GM21447 (cell line): ENCODE data around the gene SPDYE2.
"Not testable (repeated sequence)": the region's sequence is repeated elsewhere in the genome, so short reads cannot be mapped to it uniquely, and the experiment has no call there.

Experiments used
- ATAC-seq: cut with Tn5 transposase; IDR thresholded peaks from one replicate; pipeline ENCODE4 v1.9.1; 2021; ENCODE audit not compliant: unreplicated experiment

The SPDYE2 gene, protein sequence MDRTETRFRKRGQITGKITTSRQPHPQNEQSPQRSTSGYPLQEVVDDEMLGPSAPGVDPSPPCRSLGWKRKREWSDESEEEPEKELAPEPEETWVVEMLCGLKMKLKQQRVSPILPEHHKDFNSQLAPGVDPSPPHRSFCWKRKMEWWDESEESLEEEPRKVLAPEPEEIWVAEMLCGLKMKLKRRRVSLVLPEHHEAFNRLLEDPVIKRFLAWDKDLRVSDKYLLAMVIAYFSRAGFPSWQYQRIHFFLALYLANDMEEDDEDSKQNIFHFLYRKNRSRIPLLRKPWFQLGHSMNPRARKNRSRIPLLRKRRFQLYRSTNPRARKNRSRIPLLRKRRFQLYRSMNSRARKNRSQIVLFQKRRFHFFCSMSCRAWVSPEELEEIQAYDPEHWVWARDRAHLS

DNA sequence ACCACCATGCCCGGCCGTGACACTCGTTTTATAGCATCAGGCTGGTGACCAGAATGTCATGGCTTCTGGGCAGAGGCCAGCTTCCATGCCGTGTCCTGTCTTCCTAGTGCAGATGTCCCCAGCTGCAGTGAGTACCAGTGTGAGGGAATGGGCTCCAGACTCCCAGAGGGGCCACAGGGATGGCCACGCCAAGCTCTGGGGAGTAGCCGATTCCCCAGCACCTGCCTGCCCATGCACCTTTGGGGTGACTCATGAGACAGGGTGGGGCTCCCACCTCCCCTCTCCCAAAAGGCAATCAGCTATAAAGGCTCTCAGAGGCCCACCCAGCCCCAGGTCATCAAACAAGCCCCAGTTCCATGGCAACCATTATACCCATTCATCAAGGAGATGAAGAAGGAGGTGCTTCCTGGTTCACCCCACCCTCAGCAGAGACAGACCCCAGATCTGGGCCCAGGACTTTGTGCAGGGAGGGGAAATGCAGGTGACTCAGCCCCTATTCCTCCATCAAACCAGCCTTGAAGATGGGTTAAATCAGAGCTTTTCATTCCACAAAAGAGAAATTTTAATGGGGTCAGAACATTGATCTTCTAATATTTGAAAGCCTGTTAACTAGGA is at the start of gene SPDYE2:
TSS of gene SPDYE2 (plus strand) at position 419 of the 615 bp plus-strand sequence. CDS start 2,030 bp downstream, outside the sequence.
- ATAC-seq, result not testable (repeated sequence)

DNA sequence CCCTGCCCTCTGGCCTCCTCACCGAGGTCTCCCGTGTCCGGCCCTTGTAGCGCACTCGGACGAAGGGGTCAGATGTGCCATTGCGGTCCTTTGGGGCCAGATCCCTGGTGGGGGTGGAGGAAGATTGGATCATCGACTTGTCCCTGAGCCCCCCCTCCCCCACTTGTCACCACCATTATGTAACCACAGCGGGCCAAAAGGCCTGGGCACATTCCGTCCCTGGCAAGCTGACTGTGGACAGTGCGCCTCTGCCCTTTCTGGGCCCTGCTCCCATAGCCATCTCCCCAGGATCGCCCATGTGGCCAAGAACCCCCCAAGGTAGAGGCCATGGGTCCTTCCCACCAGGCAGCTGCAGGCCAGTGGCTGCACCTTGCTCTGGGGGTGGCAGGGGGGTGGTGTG is 47.9 kb upstream of the SPDYE2 start:
- ATAC-seq, result not testable (repeated sequence)

DNA sequence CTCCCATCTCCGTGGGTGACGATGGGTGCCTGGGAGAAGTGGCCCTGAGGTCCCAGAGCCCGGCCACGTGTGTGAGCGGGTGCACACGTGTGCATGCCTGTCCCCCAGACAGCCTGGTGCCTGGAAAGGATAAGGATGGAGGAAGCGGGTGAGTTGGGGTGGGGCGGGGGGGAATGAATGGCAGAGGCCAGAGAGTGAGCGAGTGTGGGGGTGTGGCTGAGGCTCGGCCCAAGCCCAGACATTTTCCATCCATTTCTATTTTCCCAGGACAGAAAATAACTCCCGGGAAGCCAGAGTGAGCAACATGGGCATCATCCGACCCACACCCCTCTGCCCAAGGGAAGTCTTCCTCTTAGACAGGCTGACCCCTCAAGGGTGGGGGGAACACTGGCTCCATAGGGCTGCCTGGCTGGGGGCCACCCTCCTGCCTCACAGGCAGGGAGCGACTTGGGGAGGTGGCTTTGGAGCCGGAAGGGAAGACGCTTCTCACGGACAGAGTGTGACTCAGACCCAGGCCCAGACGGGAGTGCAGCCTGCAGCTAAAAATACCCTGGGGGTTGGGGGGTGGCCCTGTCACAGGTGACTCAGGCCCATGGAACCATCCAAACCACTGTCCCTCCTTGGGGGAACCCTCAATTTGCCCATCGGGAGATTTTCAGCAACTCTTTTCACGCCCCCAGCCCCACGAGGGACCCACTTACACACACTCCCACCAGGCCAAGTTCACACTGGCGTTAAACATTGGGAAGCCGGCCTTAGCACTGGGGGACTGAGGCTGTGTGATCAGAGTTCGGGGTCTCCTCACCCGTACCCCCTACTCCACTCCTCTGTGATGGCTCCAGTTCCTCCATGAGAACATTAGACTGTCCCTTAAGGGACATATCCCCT is 45.5 kb upstream of the SPDYE2 start:
- ATAC-seq, result not testable (repeated sequence)

DNA sequence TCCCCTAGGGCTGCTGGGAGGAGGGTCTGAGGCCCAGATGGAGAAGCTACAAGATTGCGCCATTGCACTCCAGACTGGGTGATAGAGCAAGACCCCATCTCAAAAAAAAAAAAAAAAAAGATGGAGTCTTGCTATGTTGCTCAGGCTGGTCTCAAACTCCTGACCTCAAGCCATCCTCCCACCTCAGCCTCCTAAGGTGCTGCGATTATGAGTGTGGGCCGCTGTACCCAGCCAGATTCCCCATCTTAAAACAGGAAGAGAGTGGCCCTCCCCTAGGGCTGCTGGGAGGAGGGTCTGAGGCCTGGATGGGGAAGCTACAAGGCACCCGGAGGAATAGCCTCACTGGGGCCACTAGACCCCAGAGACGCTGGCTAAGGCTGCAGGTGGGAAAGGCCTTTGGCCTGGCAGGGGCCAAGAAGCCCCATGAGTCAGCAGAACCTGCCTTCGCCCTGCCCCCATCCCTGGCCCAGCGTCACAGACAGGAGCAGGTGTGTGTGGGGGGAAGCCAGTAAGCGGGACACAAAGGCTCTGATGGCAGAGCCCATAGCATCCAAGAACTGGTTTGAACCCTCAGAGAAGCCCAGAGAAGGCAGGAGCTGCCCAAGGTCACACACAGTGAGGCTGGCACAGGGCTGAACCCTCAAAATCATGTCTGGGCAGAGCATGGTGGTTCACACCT is 43.5 kb upstream of the SPDYE2 start:
- ATAC-seq, result not testable (repeated sequence)

DNA sequence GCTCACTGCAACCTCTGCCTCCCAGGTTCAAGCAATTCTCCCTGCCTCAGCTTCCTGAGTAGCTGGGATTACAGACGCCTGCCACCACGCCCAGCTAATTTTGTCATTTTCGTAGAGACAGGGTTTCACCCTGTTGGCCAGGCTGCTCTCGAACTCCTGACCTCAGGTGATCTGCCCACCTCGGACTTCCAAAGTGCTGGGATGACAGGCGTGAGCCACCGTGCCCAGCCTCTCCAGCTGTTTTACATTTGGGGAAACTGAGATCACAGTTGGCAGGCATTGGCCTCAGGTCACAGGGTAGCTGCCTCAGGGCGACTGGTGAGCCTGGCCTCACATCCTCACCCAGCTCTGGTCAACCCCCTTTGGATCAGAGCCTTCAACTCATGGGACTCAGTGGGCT is 40.5 kb upstream of the SPDYE2 start:
- ATAC-seq, result not testable (repeated sequence)

DNA sequence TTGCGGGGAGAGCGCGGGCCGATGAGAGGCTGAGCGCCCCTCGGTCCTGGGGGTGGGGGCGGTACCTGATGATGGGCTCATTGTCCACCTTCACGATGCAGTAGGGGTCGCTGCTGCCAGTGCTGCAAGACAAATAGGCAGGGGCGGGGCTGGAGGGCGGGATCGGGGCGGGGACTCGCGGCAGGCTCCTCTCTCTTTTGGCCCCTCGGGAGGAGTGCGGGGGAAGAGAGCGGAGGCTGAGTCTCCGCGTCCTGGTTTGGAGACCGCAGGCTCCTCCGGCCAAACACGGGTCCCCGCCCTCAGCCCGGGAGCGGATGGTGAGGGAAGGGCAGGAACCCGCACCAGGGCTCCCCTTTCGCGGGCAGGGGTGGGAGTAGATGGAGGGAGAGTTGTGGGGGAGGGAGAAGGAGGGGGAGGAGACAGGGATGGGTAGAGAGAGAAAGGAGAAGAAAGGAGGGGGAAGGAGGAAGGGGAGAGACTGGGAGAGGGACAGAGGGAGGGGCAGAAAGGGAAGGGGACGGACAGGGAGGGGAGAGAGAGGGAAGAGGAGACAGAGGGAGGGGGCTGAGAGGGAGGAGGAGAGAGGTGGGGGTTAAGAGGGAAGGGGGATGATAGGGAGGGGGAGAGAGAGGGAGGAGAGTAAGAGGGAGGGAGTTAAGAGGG is 39.0 kb upstream of the SPDYE2 start:
- ATAC-seq, result peak; percentile 34

DNA sequence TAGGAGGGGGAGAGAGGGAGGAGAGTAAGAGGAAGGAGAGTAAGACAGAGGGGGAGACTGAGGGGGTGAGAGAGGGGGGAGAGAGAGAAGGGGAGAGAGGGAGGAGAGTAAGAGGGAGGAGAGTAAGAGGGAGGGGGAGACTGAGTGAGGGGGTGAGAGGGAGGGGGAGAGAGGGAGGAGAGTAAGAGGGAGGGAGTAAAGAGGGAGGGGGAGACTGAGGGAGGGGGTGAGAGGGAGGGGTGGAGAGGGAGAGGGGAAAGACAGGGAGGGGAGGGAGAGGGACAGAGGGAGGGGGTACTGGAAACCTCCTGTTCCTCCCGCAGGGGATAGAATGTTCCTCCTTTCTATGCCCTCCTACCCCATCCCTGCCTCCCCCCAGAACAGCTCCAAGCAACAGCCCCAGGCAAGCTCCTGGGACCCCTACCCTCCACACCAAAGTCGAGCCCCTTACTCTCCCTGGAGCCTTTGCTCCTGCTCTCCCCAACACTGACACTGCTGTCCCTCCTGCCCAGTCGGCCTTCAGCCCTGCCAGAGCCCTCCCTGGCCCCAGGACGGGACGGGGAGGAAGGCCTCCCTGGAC is 38.3 kb upstream of the SPDYE2 start:
- not testable (repeated sequence) for ATAC-seq

DNA sequence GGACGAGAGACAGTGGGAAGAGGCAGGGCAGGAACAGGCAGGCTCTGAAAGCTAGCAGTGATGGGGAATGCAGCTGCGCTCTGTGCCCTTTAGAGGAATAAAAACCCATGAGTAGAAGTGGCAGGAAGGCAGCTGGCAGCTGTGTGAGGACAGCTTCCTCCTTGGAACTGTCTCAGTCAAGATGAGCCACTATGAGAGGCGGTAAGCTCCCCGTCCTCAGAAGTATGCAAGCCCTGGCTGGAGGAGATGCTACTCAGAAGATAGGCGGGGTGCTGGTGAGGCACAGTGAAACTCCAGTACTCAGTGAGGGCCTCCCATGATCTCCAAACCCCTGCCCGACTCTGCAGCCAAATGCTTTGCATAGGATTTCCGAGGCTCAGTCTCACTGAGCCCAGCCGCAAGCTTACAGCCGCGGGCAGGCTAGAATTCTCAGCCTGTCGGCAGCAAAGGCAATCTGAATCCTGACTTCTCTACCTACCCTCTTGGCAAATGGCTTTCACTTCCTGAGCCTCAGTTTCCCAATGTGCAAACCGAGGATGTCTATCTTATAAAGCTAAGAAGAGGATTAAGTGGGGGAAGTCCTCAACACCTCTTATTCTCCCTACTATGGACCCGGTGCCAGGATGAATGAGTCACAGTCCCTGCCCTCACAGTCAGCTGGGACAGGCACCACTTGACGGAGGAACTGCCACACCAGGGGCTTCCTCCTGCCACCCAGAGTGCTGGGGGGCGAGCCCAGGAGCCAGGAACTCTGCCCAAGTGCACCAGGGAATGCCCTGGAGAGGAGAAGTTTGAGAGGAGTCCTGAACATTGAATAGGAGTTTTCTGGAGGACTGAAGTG is 35.9 kb upstream of the SPDYE2 start:
- peak; percentile 64 for ATAC-seq

DNA sequence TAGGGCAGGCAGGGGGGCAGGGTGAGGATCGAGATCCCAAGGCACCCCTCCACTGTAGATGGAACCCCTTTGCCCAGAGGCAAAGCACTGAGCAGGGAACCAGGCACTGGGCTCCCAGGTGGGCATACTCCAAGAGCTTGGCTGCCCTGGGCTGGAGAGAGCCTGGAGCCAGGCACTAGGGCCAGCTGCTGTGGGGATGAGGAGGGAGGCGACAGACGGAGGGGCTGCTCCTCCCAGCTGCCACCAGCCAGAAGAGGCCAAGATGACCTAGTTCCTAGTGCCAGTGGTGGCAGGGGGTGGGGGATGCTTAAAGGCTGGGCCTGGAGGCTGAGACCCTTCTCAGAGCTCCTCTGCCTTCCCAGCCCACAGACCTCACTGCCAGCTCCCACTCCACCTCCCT is 35.1 kb upstream of the SPDYE2 start:
- ATAC-seq, result not testable (repeated sequence)

DNA sequence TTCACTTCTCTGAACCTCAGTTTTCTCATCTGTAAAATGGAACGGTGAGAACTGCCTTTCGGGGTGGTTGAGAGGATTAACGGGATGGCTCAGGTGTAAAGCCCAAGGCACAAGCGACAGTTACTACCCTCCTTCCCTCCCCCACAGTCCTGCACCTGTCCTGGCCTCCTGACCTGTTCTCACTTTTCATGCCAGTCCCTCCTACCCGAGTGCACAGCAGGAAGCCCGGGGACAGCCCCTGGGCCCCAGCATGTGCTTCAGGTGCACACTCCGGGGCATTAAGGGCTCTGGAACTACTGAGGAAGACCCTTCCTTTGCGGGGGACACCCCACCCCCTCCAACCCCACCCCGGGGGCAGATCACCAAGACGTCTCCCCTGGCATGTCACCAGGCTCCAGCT is 34.1 kb upstream of the SPDYE2 start:
- peak; percentile 34 for ATAC-seq

DNA sequence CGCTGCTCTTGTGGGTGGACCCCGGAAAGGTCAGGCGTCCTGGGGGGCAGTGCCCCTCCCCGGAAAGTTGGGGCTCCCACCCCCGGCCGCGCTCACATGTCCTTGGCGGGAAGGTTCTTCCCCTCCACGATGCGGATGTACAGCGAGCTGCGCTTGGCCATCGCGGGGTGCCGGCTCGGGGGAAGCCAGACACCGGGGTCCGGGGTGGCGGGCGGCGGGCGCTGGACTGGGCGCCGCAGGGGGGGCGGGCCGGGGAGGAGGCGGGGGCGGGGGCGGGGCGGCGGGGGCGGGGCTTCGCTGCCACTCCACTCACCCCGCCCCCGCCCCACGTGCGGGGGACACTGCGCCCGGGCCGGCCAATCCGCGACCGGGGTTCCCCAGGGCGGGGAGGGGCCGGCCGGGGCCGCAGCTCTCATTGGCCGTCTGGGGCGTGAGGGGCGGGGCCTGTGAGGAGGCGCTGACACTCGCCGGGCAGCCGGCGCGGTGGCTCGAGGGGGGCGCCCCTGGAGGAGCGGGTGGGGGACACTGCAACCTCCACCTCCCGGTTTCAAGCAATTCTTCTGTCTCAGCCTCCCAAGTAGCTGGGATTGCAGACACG is 33.4 kb upstream of the SPDYE2 start, which contains the start of gene RASA4B:
TSS of gene RASA4B (minus strand) at position 228 of the 598 bp plus-strand sequence. CDS start at position 161, 67 bp downstream.
- ATAC-seq, result peak; percentile 44

DNA sequence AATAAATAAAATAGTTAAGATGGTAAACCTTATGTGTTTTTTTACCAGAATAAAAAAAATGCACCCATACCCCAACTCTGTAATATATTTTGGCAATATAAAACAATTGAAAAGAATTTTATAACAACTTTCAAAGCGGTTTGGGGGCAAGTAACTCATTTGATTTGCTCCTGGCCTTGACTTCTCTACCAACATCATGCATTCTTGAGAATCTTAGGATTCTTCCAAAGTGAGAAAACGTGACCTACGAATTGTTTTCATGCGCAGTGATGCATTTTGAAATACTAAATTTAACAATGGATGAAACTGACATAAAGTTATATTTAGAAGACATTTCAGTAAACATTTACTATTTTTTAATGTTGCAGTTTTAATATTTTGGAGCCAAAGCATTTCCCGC is 30.2 kb upstream of the SPDYE2 start:
- not testable (repeated sequence) for ATAC-seq

DNA sequence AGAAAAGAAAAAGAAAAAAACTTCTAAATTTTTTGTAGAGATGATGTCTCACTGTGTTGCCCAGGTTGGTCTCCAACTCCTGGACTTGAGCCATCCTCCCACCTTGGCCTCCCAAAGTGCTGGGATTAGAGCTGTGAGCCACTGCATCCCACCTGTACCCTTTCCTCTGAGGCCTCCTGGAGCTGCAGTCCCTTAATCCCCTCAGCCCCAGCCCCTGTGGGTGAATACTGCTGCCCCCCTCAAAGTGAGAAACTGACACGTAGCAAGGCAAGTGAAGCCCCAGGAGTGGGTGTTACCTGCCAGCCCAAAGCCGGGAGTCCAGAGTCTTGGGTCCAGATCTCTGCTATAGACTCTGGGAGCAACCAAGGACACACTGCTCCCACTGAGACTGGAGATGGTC is 26.2 kb upstream of the SPDYE2 start:
- ATAC-seq, result not testable (repeated sequence)

DNA sequence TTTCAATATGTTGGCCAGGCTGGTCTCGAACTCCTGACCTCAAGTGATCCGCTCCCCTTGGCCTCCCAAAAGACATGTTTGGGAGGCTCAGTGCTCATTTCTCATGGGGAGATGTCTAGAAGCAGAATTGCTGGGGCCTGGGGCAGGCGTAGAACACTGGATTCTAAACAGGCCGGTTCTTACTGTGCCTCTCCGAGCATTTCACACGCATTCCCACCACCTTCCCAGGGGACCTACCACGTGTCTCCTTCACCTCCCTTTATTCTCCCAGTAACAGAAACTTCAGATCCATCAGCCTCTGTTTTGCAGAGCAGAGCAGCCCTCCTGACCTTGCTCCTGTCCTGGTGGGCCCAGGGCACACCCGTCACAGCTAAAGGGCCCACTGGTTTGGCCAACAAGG is 23.8 kb upstream of the SPDYE2 start:
- ATAC-seq, result not testable (repeated sequence)

DNA sequence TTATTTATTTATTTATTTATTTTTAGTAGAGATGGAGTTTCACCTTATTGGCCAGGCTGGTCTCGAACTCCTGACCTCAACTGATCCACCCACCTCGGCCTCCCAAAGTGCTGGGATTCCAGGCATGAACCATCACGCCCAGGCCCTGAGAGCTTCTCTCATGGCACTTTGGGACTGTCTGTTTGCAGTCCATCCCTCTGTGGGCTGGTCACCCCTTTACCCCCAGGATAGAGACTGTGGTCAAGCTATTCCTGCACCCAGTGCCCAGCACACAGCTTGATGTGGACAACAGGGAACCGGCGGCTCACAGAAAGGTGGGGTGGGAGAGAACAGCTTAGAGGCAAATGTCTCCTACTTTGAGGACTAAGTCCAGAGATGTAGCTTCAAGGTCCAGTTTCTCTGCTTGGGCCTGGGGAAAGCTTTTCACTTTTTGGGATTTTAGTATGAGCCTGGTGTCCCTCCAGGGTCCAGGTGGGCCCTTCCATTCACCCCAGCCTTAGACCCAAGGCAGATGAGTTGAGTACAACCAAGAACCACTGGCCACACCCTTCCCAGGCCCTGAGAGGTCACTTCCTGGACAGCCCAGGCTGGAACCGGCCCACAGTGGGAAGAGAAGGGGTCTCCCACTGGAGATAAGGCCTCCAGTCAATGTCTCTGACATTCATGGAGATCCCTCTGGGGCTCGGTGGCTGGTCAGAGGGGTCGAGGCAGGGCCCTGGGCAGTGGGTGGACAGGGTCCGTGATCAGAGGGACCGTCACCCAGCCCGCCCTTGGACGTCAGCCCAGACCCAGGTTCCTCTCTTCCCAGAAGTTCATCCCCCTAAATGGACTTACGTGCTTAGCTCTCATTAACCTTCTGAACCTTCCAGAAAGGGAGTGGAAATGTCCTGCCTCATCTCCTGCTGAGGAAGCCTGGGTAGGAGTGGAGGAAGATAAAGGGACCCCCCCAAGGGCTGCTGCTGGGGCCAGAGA is 22.9 kb upstream of the SPDYE2 start:
- not testable (repeated sequence) for ATAC-seq

DNA sequence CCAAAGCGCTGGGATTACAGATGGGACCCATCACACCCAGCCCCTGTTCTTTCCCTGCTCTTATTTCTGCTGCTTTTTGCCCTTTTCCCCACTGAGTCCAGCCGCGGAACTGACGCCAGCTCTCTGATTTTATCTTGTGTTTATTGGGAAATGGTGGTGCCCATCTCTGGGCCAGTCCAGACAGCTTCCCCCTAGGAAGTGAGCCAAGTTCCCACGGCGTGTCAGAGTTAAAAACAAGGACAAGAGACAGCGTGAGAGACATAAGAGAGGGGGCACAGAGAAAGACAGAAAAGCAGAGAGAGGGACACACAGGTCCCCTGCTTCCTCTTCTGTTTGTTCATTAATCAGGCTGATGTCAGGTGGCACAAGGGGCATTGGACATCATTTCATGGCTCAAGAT is 19.4 kb upstream of the SPDYE2 start:
- ATAC-seq, result not testable (repeated sequence)

DNA sequence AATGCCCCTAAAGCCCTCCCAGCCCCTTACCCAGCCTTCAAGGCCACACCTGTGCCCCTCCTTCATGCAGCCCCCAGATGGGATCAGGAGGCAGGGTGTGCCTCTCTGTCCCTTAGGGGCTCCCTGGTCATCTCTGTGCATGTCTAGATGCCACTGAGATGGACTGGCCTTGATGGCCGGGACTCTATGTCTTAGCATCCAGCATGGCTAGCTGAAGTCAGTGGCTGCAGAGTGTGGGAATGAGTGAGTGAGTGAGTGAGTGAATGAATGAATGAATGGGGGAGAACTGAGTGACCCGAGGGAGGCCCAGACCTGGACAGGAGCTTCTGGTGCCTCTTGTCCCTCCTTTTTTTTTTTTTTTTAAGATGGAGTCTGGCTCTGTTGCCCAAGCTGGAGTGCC is 18.9 kb upstream of the SPDYE2 start:
- ATAC-seq, result not testable (repeated sequence)
